ENCODE data around the gene RSPH10B. TPM values are rescaled to one million over a fixed set of nuclear protein-coding genes. Genes with fewer than 3 reads are reported as not detected.
"Not testable (repeated sequence)": the region's sequence is repeated elsewhere in the genome, so short reads cannot be mapped to it uniquely, and the experiment has no call there.

RSPH10B gene
- polyA plus RNA-seq, 3 donors = not detected

- WGBS (ENCODE audit: insufficient coverage) = 100% methylated on average over 1 of the region's 2 CpGs
- H3K36me3 Mint-ChIP-seq = peaks cover 21 to 29% of the 10 kb centered on the region in 2 donors
- peaks cover 51% of the 10 kb centered on the region for H3K79me2 ChIP-seq (ENCODE audit: insufficient read depth, low read length)
- TF ChIP-seq CTCF (IDR thresholded peaks at IDR 0.05) = no peak
- H3K4me1 ChIP-seq (ENCODE audit: control insufficient read depth in 1 of 2, insufficient read depth in 2 of 2, low read length in 2 of 2) = peaks cover 6 to 12% of the 10 kb centered on the region in 2 donors
- H3K4me3 Mint-ChIP-seq = no peak overlapping the region
- H3K27me3 ChIP-seq (ENCODE audit: control insufficient read depth in 2 of 2, insufficient read depth in 2 of 2, low read length in 2 of 2) = no peaks in the 10 kb centered on the region
- no peak overlapping the region for H3K9ac ChIP-seq (ENCODE audit: insufficient read depth, low read length, poor library complexity, severe bottlenecking)
- no peaks in the 10 kb centered on the region for H4K20me1 ChIP-seq (ENCODE audit: insufficient read depth, low read length)
- peak overlapping the region in 2 of 7 donors; percentile 50 to 76 for H3K27ac Mint-ChIP-seq
- no peak for DNase-seq
- intact Hi-C loops (cut with micrococcal nuclease) = no loop called here
- peaks cover 0 to 1% (median 0%) of the 10 kb centered on the region in 3 donors for H3K27me3 Mint-ChIP-seq (ENCODE audit: low read depth in 3 of 3)
- H3K9me3 Mint-ChIP-seq = peaks cover 0 to 2% (median 0%) of the 10 kb centered on the region in 7 donors
- H3K4me2 ChIP-seq (replicated peaks; ENCODE audit: extremely low read depth, low read length, poor library complexity, severe bottlenecking) = no peak overlapping the region
- no peak overlapping the region for H2AFZ ChIP-seq (ENCODE audit: insufficient read depth, low read depth, low read length, poor library complexity, severe bottlenecking)
- peaks cover 15 to 31% of the 10 kb centered on the region in 2 donors for H3K36me3 ChIP-seq (replicated peaks in 1 of 2; ENCODE audit: control insufficient read depth in 1 of 2, insufficient read depth in 2 of 2, low read length in 2 of 2)
- H3K9me3 ChIP-seq (replicated peaks in 1 of 2; ENCODE audit: control insufficient read depth in 1 of 2, insufficient read depth in 1 of 2, low read length in 2 of 2) = no peaks in the 10 kb centered on the region
- H3K4me1 Mint-ChIP-seq = peaks cover 18% of the 10 kb centered on the region
- H3K27ac ChIP-seq (ENCODE audit: low read depth in 1 of 2, low read length in 2 of 2) = peak overlapping the region in 1 of 2 donors; percentile 17
- no peak overlapping the region for H3K4me3 ChIP-seq (replicated peaks in 1 of 3; ENCODE audit: low read depth in 2 of 3, low read length in 3 of 3)
Observed at GRCh38 chr7:6011541-6011940, 41.1 kb upstream of the RSPH10B start.

GRCh38 chr7:6010370-6010769, 39.9 kb upstream of the RSPH10B start:
- H3K27ac ChIP-seq (ENCODE audit: low read depth in 1 of 2, low read length in 2 of 2); H3K9ac ChIP-seq (ENCODE audit: insufficient read depth, low read length, poor library complexity, severe bottlenecking); H3K4me2 ChIP-seq (replicated peaks; ENCODE audit: extremely low read depth, low read length, poor library complexity, severe bottlenecking); H3K9me3 Mint-ChIP-seq; DNase-seq; H3K4me3 ChIP-seq (replicated peaks in 1 of 3; ENCODE audit: low read depth in 2 of 3, low read length in 3 of 3); H4K20me1 ChIP-seq (ENCODE audit: insufficient read depth, low read length); H3K27me3 Mint-ChIP-seq (ENCODE audit: low read depth in 3 of 3); H2AFZ ChIP-seq (ENCODE audit: insufficient read depth, low read depth, low read length, poor library complexity, severe bottlenecking); H3K27me3 ChIP-seq (ENCODE audit: control insufficient read depth in 2 of 2, insufficient read depth in 2 of 2, low read length in 2 of 2); H3K9me3 ChIP-seq (replicated peaks in 1 of 2; ENCODE audit: control insufficient read depth in 1 of 2, insufficient read depth in 1 of 2, low read length in 2 of 2); intact Hi-C loops (cut with micrococcal nuclease): not testable (repeated sequence)
- peaks cover 51% of the 10 kb centered on the region for H3K79me2 ChIP-seq (ENCODE audit: insufficient read depth, low read length)
- 100% methylated on average over 2 of the region's 8 CpGs for WGBS (ENCODE audit: insufficient coverage)
- peaks cover 14 to 19% of the 10 kb centered on the region in 2 donors for H3K36me3 Mint-ChIP-seq
- H3K4me1 ChIP-seq (ENCODE audit: control insufficient read depth in 1 of 2, insufficient read depth in 2 of 2, low read length in 2 of 2) = peaks cover 6 to 12% of the 10 kb centered on the region in 2 donors
- H3K4me1 Mint-ChIP-seq = peaks cover 18% of the 10 kb centered on the region
- H3K27ac Mint-ChIP-seq = peak overlapping the region; percentile 30 to 95 (median 88)
- H3K4me3 Mint-ChIP-seq = peak overlapping the region in 1 of 2 donors; percentile 31
- peaks cover 3 to 22% of the 10 kb centered on the region in 2 donors for H3K36me3 ChIP-seq (replicated peaks in 1 of 2; ENCODE audit: control insufficient read depth in 1 of 2, insufficient read depth in 2 of 2, low read length in 2 of 2)
